GM19240 (cell line): ENCODE data around the gene HIVEP3.

Experiments used
- DNase-seq: peaks from one replicate; pipeline ENCODE4 v3.0.0; 2011; ENCODE audit warnings: low spot score; ENCODE audit not compliant: insufficient read length

HIVEP3 gene

GRCh38 chr1:41538741-41539417 is 379.8 kb downstream of the HIVEP3 start:
- DNase-seq: no peak

GRCh38 chr1:41537788-41538351 is 380.9 kb downstream of the HIVEP3 start:
- DNase-seq: no peak

GRCh38 chr1:41537251-41537650 is 381.5 kb downstream of the HIVEP3 start:
- DNase-seq: no peak

- DNase-seq: no peak
These were observed 382.3 kb downstream of the HIVEP3 start for GRCh38 chr1:41536361-41536802.

GRCh38 chr1:41535716-41536115 is 383.0 kb downstream of the HIVEP3 start:
- DNase-seq: no peak

- no peak for DNase-seq
These were observed 383.4 kb downstream of the HIVEP3 start for GRCh38 chr1:41535276-41535675.

GRCh38 chr1:41534181-41535076 is 384.3 kb downstream of the HIVEP3 start:
- no peak for DNase-seq

GRCh38 chr1:41533731-41534080 is 385.0 kb downstream of the HIVEP3 start:
- no peak for DNase-seq

GRCh38 chr1:41533016-41533730 is 385.5 kb downstream of the HIVEP3 start:
- DNase-seq: no peak

- DNase-seq: no peak
These were observed 386.3 kb downstream of the HIVEP3 start for GRCh38 chr1:41532206-41532975.

GRCh38 chr1:41530411-41530810 is 388.3 kb downstream of the HIVEP3 start:
- no peak for DNase-seq

GRCh38 chr1:41529621-41530395 is 388.9 kb downstream of the HIVEP3 start:
- no peak for DNase-seq

GRCh38 chr1:41528726-41529605 is 389.8 kb downstream of the HIVEP3 start:
- DNase-seq: no peak

GRCh38 chr1:41528106-41528505 is 390.6 kb downstream of the HIVEP3 start:
- DNase-seq: no peak

- no peak for DNase-seq
These were observed 391.7 kb downstream of the HIVEP3 start for GRCh38 chr1:41526956-41527561.

- DNase-seq: no peak
These were observed 392.7 kb downstream of the HIVEP3 start for GRCh38 chr1:41525891-41526587.

GRCh38 chr1:41524676-41525675 is 393.7 kb downstream of the HIVEP3 start:
- DNase-seq: no peak
